ENCODE results near the gene PPP3CB. TPM values are rescaled to one million over a fixed set of nuclear protein-coding genes. Genes with fewer than 3 reads are reported as not detected.

PPP3CB gene
- total RNA-seq, 1 donor from 2014 or later: 65.5 TPM

- Mint-ChIP-seq H3K4me3 (ENCODE audit: unreplicated experiment) (no peak overlapping the region), H3K36me3 (ENCODE audit: unreplicated experiment) (no peaks in the 10 kb centered on the region), H3K4me1 (ENCODE audit: unreplicated experiment) (no peaks in the 10 kb centered on the region), H3K27ac (ENCODE audit: unreplicated experiment) (no peak overlapping the region), H3K27me3 (ENCODE audit: unreplicated experiment) (no peaks in the 10 kb centered on the region), H3K9me3 (ENCODE audit: unreplicated experiment) (no peaks in the 10 kb centered on the region)
- no peak for DNase-seq (ENCODE audit: extremely low spot score, unreplicated experiment)
- peak; percentile 87 for TF ChIP-seq CTCF (IDR thresholded peaks at IDR 0.05)
Measured at GRCh38 chr10:73529089-73529832, 33.4 kb upstream of the PPP3CB start.

- DNase-seq (ENCODE audit: extremely low spot score, unreplicated experiment): no peak
- Mint-ChIP-seq H3K4me1 (ENCODE audit: unreplicated experiment) (no peaks in the 10 kb centered on the region), H3K27me3 (ENCODE audit: unreplicated experiment) (no peaks in the 10 kb centered on the region), H3K4me3 (ENCODE audit: unreplicated experiment) (no peak overlapping the region), H3K9me3 (ENCODE audit: unreplicated experiment) (no peaks in the 10 kb centered on the region), H3K36me3 (ENCODE audit: unreplicated experiment) (peaks cover 3% of the 10 kb centered on the region), H3K27ac (ENCODE audit: unreplicated experiment) (no peak overlapping the region)
- no peak for TF ChIP-seq CTCF (IDR thresholded peaks at IDR 0.05)
Measured at GRCh38 chr10:73522263-73522662, 26.4 kb upstream of the PPP3CB start.

GRCh38 chr10:73519336-73519735 lies 23.5 kb upstream of the PPP3CB start:
- DNase-seq (ENCODE audit: extremely low spot score, unreplicated experiment): no peak
- Mint-ChIP-seq H3K27ac (ENCODE audit: unreplicated experiment) (no peak overlapping the region), H3K27me3 (ENCODE audit: unreplicated experiment) (no peaks in the 10 kb centered on the region), H3K36me3 (ENCODE audit: unreplicated experiment) (peaks cover 3% of the 10 kb centered on the region), H3K4me3 (ENCODE audit: unreplicated experiment) (no peak overlapping the region), H3K4me1 (ENCODE audit: unreplicated experiment) (no peaks in the 10 kb centered on the region), H3K9me3 (ENCODE audit: unreplicated experiment) (no peaks in the 10 kb centered on the region)
- no peak for TF ChIP-seq CTCF (IDR thresholded peaks at IDR 0.05)

- Mint-ChIP-seq H3K4me3 (ENCODE audit: unreplicated experiment) (no peak overlapping the region), H3K36me3 (ENCODE audit: unreplicated experiment) (peaks cover 2% of the 10 kb centered on the region), H3K9me3 (ENCODE audit: unreplicated experiment) (no peaks in the 10 kb centered on the region), H3K27ac (ENCODE audit: unreplicated experiment) (no peak overlapping the region), H3K27me3 (ENCODE audit: unreplicated experiment) (no peaks in the 10 kb centered on the region), H3K4me1 (ENCODE audit: unreplicated experiment) (no peaks in the 10 kb centered on the region)
- TF ChIP-seq CTCF (IDR thresholded peaks at IDR 0.05): no peak
- no peak for DNase-seq (ENCODE audit: extremely low spot score, unreplicated experiment)
Measured at GRCh38 chr10:73517166-73517888, 21.5 kb upstream of the PPP3CB start.

GRCh38 chr10:73512207-73512743 lies 16.5 kb upstream of the PPP3CB start:
- H3K9me3 Mint-ChIP-seq (ENCODE audit: unreplicated experiment): no peaks in the 10 kb centered on the region
- no peak overlapping the region for H3K4me3 Mint-ChIP-seq (ENCODE audit: unreplicated experiment)
- no peak overlapping the region for H3K27ac Mint-ChIP-seq (ENCODE audit: unreplicated experiment)
- H3K36me3 Mint-ChIP-seq (ENCODE audit: unreplicated experiment): no peaks in the 10 kb centered on the region
- H3K4me1 Mint-ChIP-seq (ENCODE audit: unreplicated experiment): no peaks in the 10 kb centered on the region
- no peaks in the 10 kb centered on the region for H3K27me3 Mint-ChIP-seq (ENCODE audit: unreplicated experiment)
- DNase-seq (ENCODE audit: extremely low spot score, unreplicated experiment): no peak
- no peak for TF ChIP-seq CTCF (IDR thresholded peaks at IDR 0.05)

Data from osteocyte (in vitro differentiated cells).